Mucosa of descending colon (tissue), 3 donors: ENCODE results near the gene COA1. TPM values are rescaled to one million over a fixed set of nuclear protein-coding genes. Genes with fewer than 3 reads are reported as not detected.

Experiments used
- ATAC-seq: fragments of 200-7000 bp; cut with Tn5 transposase; one replicate; pipeline ENCODE4 v1.9.1; 2020; ENCODE audit warnings: mild to moderate bottlenecking, moderate library complexity
- DNase-seq, 3 donors: peaks; one replicate each; pipeline ENCODE4 v3.0.0-alpha.2; 2020
- H3K36me3 ChIP-seq: fragments of 200-600 bp; one replicate; pipeline ENCODE4 v1.8.0; 2021; ENCODE audit warnings: low read depth, mild to moderate bottlenecking
- H3K4me1 ChIP-seq: fragments of 200-600 bp; one replicate; pipeline ENCODE4 v1.8.0; 2021; ENCODE audit warnings: low read depth, mild to moderate bottlenecking
- H3K4me3 ChIP-seq: fragments of 200-600 bp; one replicate; pipeline ENCODE4 v1.8.0; 2021; ENCODE audit warnings: mild to moderate bottlenecking
- H3K9me3 ChIP-seq: fragments of 200-600 bp; one replicate; pipeline ENCODE4 v1.8.0; 2021; ENCODE audit warnings: mild to moderate bottlenecking
- CTCF ChIP-seq: fragments of 200-600 bp; IDR thresholded peaks from one replicate; pipeline ENCODE4 v1.8.0; 2022; ENCODE audit warnings: antibody characterized with exemption, mild to moderate bottlenecking
- intact Hi-C, 2 donors: fragments of 100-400 bp; cut with DNase I in 1 of 2; cut with micrococcal nuclease in 1 of 2; formaldehyde crosslinking; loops; one replicate each; pipeline versions ENCODE4 v1.11.0 to v1.11.1; 2022; cut with DNase I, micrococcal nuclease
- total RNA-seq, 3 donors: library from RNA; stranded (reverse); fragmentation: NEBNext Ultra II Directional in 2 of 3; extraction: Animal tissue kit (Norgen Biotek cat#: 25700) in 2 of 3; gene quantifications; one replicate each; pipeline versions ENCODE4 v1.2.1 to v1.2.4, GENCODE V29; 2021 to 2023
- donor health status: DM: no; HTN: no; CAD: no; lungs with moderate emphysema.
- donor health status: DM: no; HTN: no; CAD: no.
- donor health status: DM: no; HTN: yes; CAD: no.

Gene COA1
- total RNA-seq, 3 donors from 2014 or later: 35.1 to 42.1 (median 38.8) TPM

DNA sequence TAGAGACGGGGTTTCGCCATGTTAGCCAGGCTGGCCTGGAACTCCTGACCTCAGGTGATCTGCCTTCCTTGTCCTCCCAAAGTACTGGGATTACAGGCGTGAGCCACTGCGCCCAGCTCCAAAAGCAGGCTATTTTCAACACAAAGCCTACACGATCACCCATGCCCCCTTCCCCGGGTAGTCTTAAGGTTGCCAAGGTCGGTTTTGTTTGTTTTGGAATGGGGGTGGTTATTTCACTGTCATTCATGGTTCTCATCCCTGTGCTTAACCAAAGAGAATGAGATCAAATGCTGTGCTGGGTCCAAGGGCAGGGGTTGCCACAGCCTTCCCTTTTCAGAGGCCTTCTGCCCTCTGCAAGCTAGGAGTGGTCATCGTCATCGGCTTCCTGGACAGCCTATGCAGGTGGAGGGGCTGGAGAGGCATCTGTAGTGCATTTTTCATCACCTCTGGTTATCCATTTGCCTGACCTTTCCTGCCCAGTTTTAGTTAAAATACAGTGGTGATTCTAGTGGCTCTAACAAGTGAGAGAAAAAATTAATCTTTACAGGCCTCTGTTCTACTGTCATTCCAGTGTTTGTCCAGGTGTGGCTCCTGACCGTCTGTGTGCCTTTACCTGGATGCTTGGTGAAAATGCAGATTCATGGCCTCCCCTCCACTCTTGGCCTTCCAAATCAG lies 40.6 kb upstream of the COA1 start:
- DNase-seq (no peak), ATAC-seq (no peak)
- H3K9me3 ChIP-seq: no peaks in the 10 kb centered on the region
- intact Hi-C loops: no loop called here
- TF ChIP-seq CTCF: no peak
- no peaks in the 10 kb centered on the region for H3K36me3 ChIP-seq
- no peaks in the 10 kb centered on the region for H3K4me1 ChIP-seq
- no peak overlapping the region for H3K4me3 ChIP-seq

DNA sequence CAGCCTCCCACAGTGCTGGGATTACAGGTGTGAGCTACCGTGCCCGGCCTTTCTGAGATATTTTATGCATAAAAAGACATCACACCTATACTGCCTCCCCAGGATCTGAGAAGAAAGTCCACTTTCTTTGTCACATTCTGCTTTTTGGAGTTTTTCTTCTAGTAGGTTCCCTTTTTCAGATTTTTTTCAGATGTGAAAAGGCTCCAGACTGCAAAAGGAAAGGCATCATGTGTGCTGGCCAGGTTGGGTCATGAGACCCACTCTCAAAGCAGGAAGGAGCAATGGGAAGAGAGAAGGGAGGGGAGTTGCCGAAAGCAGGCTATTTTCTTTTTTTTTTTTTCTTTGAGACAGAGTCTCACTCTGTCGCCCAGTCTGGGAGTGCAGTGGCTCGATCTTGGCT lies 40.0 kb upstream of the COA1 start:
- no peak for DNase-seq
- ATAC-seq: no peak
- H3K9me3 ChIP-seq: no peaks in the 10 kb centered on the region
- no peak overlapping the region for H3K4me3 ChIP-seq
- no peaks in the 10 kb centered on the region for H3K36me3 ChIP-seq
- no peaks in the 10 kb centered on the region for H3K4me1 ChIP-seq
- no peak for TF ChIP-seq CTCF
- intact Hi-C loops: no loop called here

DNA sequence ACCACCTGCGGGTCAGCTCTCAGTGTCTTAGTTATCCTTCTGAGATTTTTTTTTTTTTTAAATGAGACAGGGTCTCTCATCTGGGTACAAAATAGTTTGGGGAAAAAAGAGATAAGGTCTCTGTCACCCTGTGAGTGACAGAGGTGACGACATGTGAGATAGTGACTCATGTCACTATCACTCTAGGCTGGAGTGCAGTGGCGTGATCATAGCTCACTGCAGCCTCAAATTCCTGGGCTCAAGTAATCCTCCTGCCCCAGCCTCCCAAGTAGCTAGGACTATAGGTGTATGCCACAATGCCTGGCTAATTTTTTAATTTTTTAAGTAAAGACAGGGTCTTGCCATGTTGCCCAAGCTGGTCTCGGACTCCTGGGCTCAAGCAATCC lies 39.6 kb upstream of the COA1 start:
- TF ChIP-seq CTCF: no peak
- ATAC-seq (no peak), DNase-seq (no peak)
- Histone ChIP-seq H3K4me1 (no peaks in the 10 kb centered on the region), H3K4me3 (no peak overlapping the region), H3K9me3 (no peaks in the 10 kb centered on the region), H3K36me3 (no peaks in the 10 kb centered on the region)
- intact Hi-C loops: no loop called here

GRCh38 chr7:43768201-43768886 lies 39.0 kb upstream of the COA1 start:
- no peak for ATAC-seq
- intact Hi-C loops: no loop called here
- H3K4me1 ChIP-seq: no peaks in the 10 kb centered on the region
- no peaks in the 10 kb centered on the region for H3K36me3 ChIP-seq
- no peaks in the 10 kb centered on the region for H3K9me3 ChIP-seq
- DNase-seq: no peak
- no peak for TF ChIP-seq CTCF
- no peak overlapping the region for H3K4me3 ChIP-seq

GRCh38 chr7:43767311-43767710 lies 38.0 kb upstream of the COA1 start:
- Histone ChIP-seq H3K9me3 (no peaks in the 10 kb centered on the region), H3K4me3 (no peak overlapping the region), H3K36me3 (no peaks in the 10 kb centered on the region), H3K4me1 (no peaks in the 10 kb centered on the region)
- TF ChIP-seq CTCF: no peak
- ATAC-seq: no peak
- intact Hi-C loops: no loop called here
- no peak for DNase-seq
